HepG2 (cell line): ENCODE measurements around the gene RINL. TPM values are rescaled to one million over a fixed set of nuclear protein-coding genes. Genes with fewer than 3 reads are reported as not detected.

ENCODE experiments used
- ARHGAP35 ChIP-seq: sonication (generic); formaldehyde crosslinking; IDR thresholded peaks from 2 replicates; pipeline ENCODE4 v1.9.0; 2022; ENCODE audit warnings: mild to moderate bottlenecking, inconsistent platforms, moderate library complexity, missing genetic modification reagents, borderline replicate concordance
- ELF1 ChIP-seq: sonication (generic); formaldehyde crosslinking; IDR thresholded peaks from 2 replicates; pipeline ENCODE4 v1.4.0; 2020; ENCODE audit warnings: missing genetic modification reagents
- HIVEP1 ChIP-seq: sonication (generic); formaldehyde crosslinking; IDR thresholded peaks from 2 replicates; pipeline ENCODE4 v1.4.0; 2020; ENCODE audit warnings: mild to moderate bottlenecking, missing genetic modification reagents
- HMGXB4 ChIP-seq, 2 experiments: sonication (generic) in 1 of 2; formaldehyde crosslinking in 1 of 2; IDR thresholded peaks; 2 replicates each; pipeline versions ENCODE4 v1.4.0 to v1.6.1; 2018 to 2020; ENCODE audit warnings: missing genetic modification reagents in 2 of 2, borderline replicate concordance in 1 of 2, low read depth in 1 of 2, mild to moderate bottlenecking in 1 of 2, missing biosample characterization in 1 of 2
- KLF11 ChIP-seq: IDR thresholded peaks from 2 replicates; pipeline ENCODE4 v1.6.1; 2016; ENCODE audit warnings: missing compliant biosample characterization
- LRRFIP1 ChIP-seq: sonication (generic); formaldehyde crosslinking; conservative IDR thresholded peaks from 2 replicates; pipeline ENCODE4 v1.4.0; 2020; ENCODE audit warnings: missing genetic modification reagents
- NFAT5 ChIP-seq: sonication (generic); formaldehyde crosslinking; IDR thresholded peaks from 2 replicates; pipeline ENCODE4 v1.4.0; 2020; ENCODE audit warnings: missing genetic modification reagents
- POLR2A ChIP-seq, 2 experiments: IDR thresholded peaks; 2 replicates each; pipeline ENCODE4 v1.6.1; 2011; ENCODE audit warnings: low read depth in 2 of 2, low read length in 2 of 2, mild to moderate bottlenecking in 1 of 2, moderate library complexity in 1 of 2; ENCODE audit not compliant: insufficient read depth in 1 of 2
- TFE3 ChIP-seq: IDR thresholded peaks from 2 replicates; pipeline ENCODE4 v1.6.1; 2016
- THRA ChIP-seq: sonication (generic); formaldehyde crosslinking; IDR thresholded peaks from 2 replicates; pipeline ENCODE4 v1.4.0; 2020; ENCODE audit warnings: missing genetic modification reagents, borderline replicate concordance
- ZNF18 ChIP-seq: sonication (generic); formaldehyde crosslinking; IDR thresholded peaks from 2 replicates; pipeline ENCODE4 v1.8.0; 2022; ENCODE audit warnings: mild to moderate bottlenecking, missing genetic modification reagents; ENCODE audit not compliant: insufficient replicate concordance
- ZNF274 ChIP-seq: sonication (generic); formaldehyde crosslinking; IDR thresholded peaks from 2 replicates; pipeline ENCODE4 v1.5.1; 2020; ENCODE audit warnings: mild to moderate bottlenecking, missing genetic modification reagents
- ZNF777 ChIP-seq: sonication (generic); formaldehyde crosslinking; IDR thresholded peaks from 2 replicates; pipeline ENCODE4 v1.4.0; 2020; ENCODE audit warnings: missing genetic modification reagents
- polyA plus RNA-seq, 8 experiments: library from polyadenylated mRNA; depleted of rRNA in 3 of 8; stranded (reverse) in 7 of 8; unstranded in 1 of 8; fragments of >200 nt; fragmentation: Illumina TruSeq in 4 of 8; extraction: Trizol in 4 of 8; gene quantifications; 2 replicates each; pipeline versions ENCODE4 v1.2.1 to v1.2.3, GENCODE V29; 2011 to 2016; ENCODE audit warnings: low read depth in 4 of 8, missing spikeins in 1 of 8, mixed read lengths in 1 of 8; ENCODE audit not compliant: insufficient read depth in 1 of 8
- total RNA-seq, 5 experiments: library from RNA; depleted of rRNA; stranded (reverse); fragments of >200 nt; fragmentation: Illumina TruSeq; extraction: Trizol; gene quantifications; 2 replicates each; pipeline ENCODE4 v1.2.3, GENCODE V29; 2016; ENCODE audit warnings: low read depth in 1 of 5

Gene RINL
- total and polyA plus RNA-seq, 2 of the 13 experiments (the other 11 are each of a cell fraction or from before 2014, with no cell fraction given), result 11.4 to 18.0 TPM

- no peak for TF ChIP-seq NFAT5 (CRISPR knock-in tag)
- peak in 1 of 2 experiments; percentile 49; a peak in 1 of 4 replicates for TF ChIP-seq HMGXB4 (CRISPR knock-in tag; IDR thresholded peaks at IDR 0.05; ENCODE audit: borderline replicate concordance in 1 of 2, low read depth in 1 of 2)
- no peak for TF ChIP-seq KLF11 (CRISPR knock-in tag)
- no peak for TF ChIP-seq LRRFIP1 (CRISPR knock-in tag)
- TF ChIP-seq POLR2A (IDR thresholded peaks at IDR 0.05; ENCODE audit: insufficient read depth in 1 of 2, low read depth in 2 of 2, low read length in 2 of 2), result peak in 1 of 2 experiments; percentile 37; a peak in 1 of 4 replicates
- no peak for TF ChIP-seq THRA (CRISPR knock-in tag)
- no peak for TF ChIP-seq HIVEP1 (CRISPR knock-in tag)
- no peak for TF ChIP-seq ZNF274
- TF ChIP-seq ARHGAP35 (CRISPR knock-in tag), result 0 out of 2 replicates have a peak, but pooled peaks have one; percentile 59
- peak; percentile 33; the same call in 1 of the 2 replicates for TF ChIP-seq ZNF777 (CRISPR knock-in tag)
- no peak for TF ChIP-seq ELF1 (CRISPR knock-in tag)
- no peak for TF ChIP-seq TFE3 (CRISPR knock-in tag)
- peak; percentile 12 for TF ChIP-seq ZNF18 (CRISPR knock-in tag)
Observed at GRCh38 chr19:38852231-38853044, 25.6 kb downstream of the RINL start (continued).
